Measurements from ENCODE around the gene MGAT3. TPM values are rescaled to one million over a fixed set of nuclear protein-coding genes. Genes with fewer than 3 reads are reported as not detected.

The MGAT3 gene
- total and polyA plus RNA-seq, 8 donors = 0.89 to 12.0 (median 1.6) TPM

DNA sequence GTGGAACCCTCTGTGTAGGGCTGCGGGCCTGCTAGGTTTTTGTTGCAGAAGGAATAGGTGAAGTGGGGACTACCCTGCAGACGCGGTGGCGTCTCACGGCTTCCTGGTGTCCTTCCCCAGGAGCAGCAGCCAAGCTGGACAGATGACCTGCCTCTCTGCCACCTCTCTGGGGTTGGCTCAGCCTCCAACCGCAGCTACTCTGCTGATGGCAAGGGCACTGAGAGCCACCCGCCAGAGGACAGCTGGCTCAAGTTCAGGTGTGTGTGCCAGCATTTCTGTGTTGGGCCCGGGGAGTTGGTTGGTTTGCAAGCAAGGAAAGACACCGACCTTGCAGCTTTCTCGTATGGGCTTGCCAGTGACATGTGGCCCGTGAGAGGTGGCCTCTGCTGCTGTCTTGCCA, 41.9 kb upstream of the MGAT3 start:
- Histone ChIP-seq H3K27ac (no peak overlapping the region), H3K27me3 (no peaks in the 10 kb centered on the region), H3K36me3 (peaks cover 44 to 55% (median 52%) of the 10 kb centered on the region in 4 donors), H3K4me3 (no peak overlapping the region), H3K9me3 (no peaks in the 10 kb centered on the region), H3K4me1 (peaks cover 0 to 43% (median 16%) of the 10 kb centered on the region in 4 donors)
- no peak for DNase-seq
- TF ChIP-seq, protein P1, sequence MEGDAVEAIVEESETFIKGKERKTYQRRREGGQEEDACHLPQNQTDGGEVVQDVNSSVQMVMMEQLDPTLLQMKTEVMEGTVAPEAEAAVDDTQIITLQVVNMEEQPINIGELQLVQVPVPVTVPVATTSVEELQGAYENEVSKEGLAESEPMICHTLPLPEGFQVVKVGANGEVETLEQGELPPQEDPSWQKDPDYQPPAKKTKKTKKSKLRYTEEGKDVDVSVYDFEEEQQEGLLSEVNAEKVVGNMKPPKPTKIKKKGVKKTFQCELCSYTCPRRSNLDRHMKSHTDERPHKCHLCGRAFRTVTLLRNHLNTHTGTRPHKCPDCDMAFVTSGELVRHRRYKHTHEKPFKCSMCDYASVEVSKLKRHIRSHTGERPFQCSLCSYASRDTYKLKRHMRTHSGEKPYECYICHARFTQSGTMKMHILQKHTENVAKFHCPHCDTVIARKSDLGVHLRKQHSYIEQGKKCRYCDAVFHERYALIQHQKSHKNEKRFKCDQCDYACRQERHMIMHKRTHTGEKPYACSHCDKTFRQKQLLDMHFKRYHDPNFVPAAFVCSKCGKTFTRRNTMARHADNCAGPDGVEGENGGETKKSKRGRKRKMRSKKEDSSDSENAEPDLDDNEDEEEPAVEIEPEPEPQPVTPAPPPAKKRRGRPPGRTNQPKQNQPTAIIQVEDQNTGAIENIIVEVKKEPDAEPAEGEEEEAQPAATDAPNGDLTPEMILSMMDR (IDR thresholded peaks at IDR 0.05) = no peak
- no peak for TF ChIP-seq EP300 (IDR thresholded peaks at IDR 0.05)
- TF ChIP-seq POLR2A (IDR thresholded peaks at IDR 0.05) = no peak
- no peak for TF ChIP-seq POLR2AphosphoS5 (IDR thresholded peaks at IDR 0.05)
- intact Hi-C loops (cut with DNase I; ENCODE audit: low total_unique reads) = no loop called here
- WGBS, 5 donors = 64 to 80% (median 75%) methylated on average over 11 of the region's 11 CpGs

DNA sequence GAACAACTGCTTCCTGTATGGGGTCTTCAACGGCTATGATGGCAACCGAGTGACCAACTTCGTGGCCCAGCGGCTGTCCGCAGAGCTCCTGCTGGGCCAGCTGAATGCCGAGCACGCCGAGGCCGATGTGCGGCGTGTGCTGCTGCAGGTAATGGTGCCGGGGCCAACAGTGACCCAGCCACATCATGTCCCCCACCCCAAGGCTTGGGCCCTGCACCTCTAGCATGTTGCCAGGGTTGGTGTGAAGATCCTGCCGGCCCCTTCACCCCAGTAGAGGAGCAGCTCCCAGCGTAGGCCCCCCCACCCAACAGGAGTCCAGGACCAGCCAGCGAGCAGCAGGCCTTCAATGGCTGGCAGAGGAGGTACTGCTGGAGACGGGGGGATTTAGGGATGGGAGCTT, 41.3 kb upstream of the MGAT3 start:
- H3K9me3 ChIP-seq = no peaks in the 10 kb centered on the region
- intact Hi-C loops (cut with DNase I; ENCODE audit: low total_unique reads) = no loop called here
- DNase-seq = no peak
- no peak overlapping the region for H3K27ac ChIP-seq
- TF ChIP-seq EP300 (IDR thresholded peaks at IDR 0.05) (no peak), POLR2A (IDR thresholded peaks at IDR 0.05) (no peak), POLR2AphosphoS5 (IDR thresholded peaks at IDR 0.05) (no peak)
- TF ChIP-seq, protein P1 (IDR thresholded peaks at IDR 0.05) = no peak
- H3K4me3 ChIP-seq = no peak overlapping the region
- peaks cover 0 to 37% (median 14%) of the 10 kb centered on the region in 4 donors for H3K4me1 ChIP-seq
- H3K27me3 ChIP-seq = no peaks in the 10 kb centered on the region
- 94 to 100% (median 96%) methylated on average over 6 to 16 of the region's 16 CpGs for WGBS, 5 donors
- peaks cover 50 to 61% (median 58%) of the 10 kb centered on the region in 4 donors for H3K36me3 ChIP-seq

DNA sequence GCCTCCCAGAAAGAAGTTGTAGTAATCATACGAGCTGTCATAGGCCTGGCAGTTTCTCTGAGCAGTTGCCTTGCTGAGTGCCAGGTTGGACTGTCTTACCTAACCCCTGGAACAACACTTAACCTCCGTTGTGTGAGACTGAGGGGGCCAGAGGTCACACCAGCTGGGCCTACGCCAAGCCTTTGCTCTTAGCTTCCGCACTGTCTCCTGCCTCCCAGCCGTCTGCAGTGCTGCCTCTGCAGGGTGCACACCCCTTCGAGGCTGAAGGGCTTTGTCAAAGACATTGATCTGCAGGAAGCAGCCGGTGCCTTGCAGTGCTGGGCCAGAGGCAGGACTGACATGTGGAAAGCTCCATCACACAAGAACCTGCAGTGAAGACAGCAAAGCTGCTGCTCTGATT, 40.5 kb upstream of the MGAT3 start:
- no peaks in the 10 kb centered on the region for H3K9me3 ChIP-seq
- peaks cover 55 to 69% (median 65%) of the 10 kb centered on the region in 4 donors for H3K36me3 ChIP-seq
- no peak for DNase-seq
- intact Hi-C loops (cut with DNase I; ENCODE audit: low total_unique reads) = no loop called here
- TF ChIP-seq POLR2AphosphoS5 (IDR thresholded peaks at IDR 0.05) = no peak
- TF ChIP-seq EP300 (IDR thresholded peaks at IDR 0.05) = no peak
- no peak for TF ChIP-seq POLR2A (IDR thresholded peaks at IDR 0.05)
- TF ChIP-seq, protein P1 (IDR thresholded peaks at IDR 0.05) = no peak
- 57 to 80% (median 74%) methylated on average over 4 to 7 of the region's 7 CpGs for WGBS, 5 donors
- no peak overlapping the region for H3K4me3 ChIP-seq
- H3K27ac ChIP-seq = no peak overlapping the region
- H3K4me1 ChIP-seq = peaks cover 0 to 34% (median 14%) of the 10 kb centered on the region in 4 donors
- H3K27me3 ChIP-seq = no peaks in the 10 kb centered on the region

DNA sequence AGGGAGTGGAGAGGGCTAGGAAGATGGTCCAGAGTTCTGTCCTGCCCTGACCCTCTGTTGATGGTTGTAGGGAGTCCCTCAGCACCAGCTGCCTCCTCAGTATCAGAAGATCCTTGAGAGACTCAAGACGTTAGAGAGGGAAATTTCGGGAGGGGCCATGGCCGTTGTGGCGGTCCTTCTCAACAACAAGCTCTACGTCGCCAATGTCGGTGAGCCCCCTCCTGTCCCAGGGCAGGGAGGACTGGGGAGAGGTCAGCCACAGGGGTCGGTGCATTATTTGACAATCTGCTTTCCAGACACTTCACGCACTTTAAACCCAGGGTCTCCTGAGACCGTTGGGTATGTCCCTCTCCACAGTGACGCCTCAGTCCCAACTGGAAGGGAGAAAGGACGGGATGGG, 39.2 kb upstream of the MGAT3 start:
- Histone ChIP-seq H3K27me3 (no peaks in the 10 kb centered on the region), H3K4me3 (no peak overlapping the region), H3K4me1 (peaks cover 0 to 21% (median 9%) of the 10 kb centered on the region in 4 donors), H3K36me3 (peaks cover 68 to 82% (median 79%) of the 10 kb centered on the region in 4 donors), H3K27ac (no peak overlapping the region), H3K9me3 (no peaks in the 10 kb centered on the region)
- TF ChIP-seq EP300 (IDR thresholded peaks at IDR 0.05) (no peak), POLR2A (IDR thresholded peaks at IDR 0.05) (no peak), POLR2AphosphoS5 (IDR thresholded peaks at IDR 0.05) (no peak)
- TF ChIP-seq, protein P1 (IDR thresholded peaks at IDR 0.05) = no peak
- 91 to 95% (median 93%) methylated on average over 12 of the region's 12 CpGs for WGBS, 5 donors
- intact Hi-C loops (cut with DNase I; ENCODE audit: low total_unique reads) = no loop called here
- DNase-seq = no peak
